Gastrocnemius medialis (tissue), 4 donors: ENCODE results near the gene KLRC3. TPM values are rescaled to one million over a fixed set of nuclear protein-coding genes. Genes with fewer than 3 reads are reported as not detected.
"Not testable (repeated sequence)": the region's sequence is repeated elsewhere in the genome, so short reads cannot be mapped to it uniquely, and the experiment has no call there.

ENCODE experiments used
- ATAC-seq, 2 donors: fragments of 150-250 bp; one replicate each; pipeline ENCODE4 v1.9.1; 2016
- DNase-seq, 2 donors: peaks; one replicate each; pipeline ENCODE4 v3.0.0-alpha.2; 2019
- H3K27ac ChIP-seq, 4 donors: fragments of 200-600 bp; sonication (generic); 1 replicate in 1 of 4; 2 replicates in 3 of 4; pipeline ENCODE4 v1.5.1; 2016 to 2018; ENCODE audit warnings: mild to moderate bottlenecking in 2 of 4, moderate library complexity in 1 of 4
- H3K27me3 ChIP-seq, 3 donors: fragments of 200-600 bp; sonication (generic) in 2 of 3; 1 replicate in 1 of 3; 2 replicates in 2 of 3; pipeline versions ENCODE4 v1.5.1 to v1.6.0; 2016 to 2019; ENCODE audit warnings: mild to moderate bottlenecking in 1 of 3, moderate library complexity in 1 of 3
- H3K36me3 ChIP-seq, 2 donors: fragments of 200-600 bp; sonication (generic) in 1 of 2; one replicate each; pipeline ENCODE4 v1.5.1; 2017 to 2018
- H3K4me1 ChIP-seq, 2 donors: fragments of 200-600 bp; sonication (generic) in 1 of 2; one replicate each; pipeline ENCODE4 v1.5.1; 2016 to 2017; ENCODE audit warnings: mild to moderate bottlenecking in 2 of 2
- H3K4me3 ChIP-seq, 4 donors: fragments of 200-600 bp; sonication (generic) in 3 of 4; 1 replicate in 1 of 4; 2 replicates in 3 of 4; pipeline ENCODE4 v1.5.1; 2016 to 2019; ENCODE audit warnings: mild to moderate bottlenecking in 2 of 4
- H3K9me3 ChIP-seq, 3 donors: fragments of 200-600 bp; sonication (generic) in 2 of 3; 1 replicate in 1 of 3; 2 replicates in 2 of 3; pipeline ENCODE4 v1.5.1; 2016 to 2019
- POLR2A ChIP-seq, 2 donors: fragments of 450-650 bp; IDR thresholded peaks; one replicate each; pipeline ENCODE4 v1.6.1; 2017; ENCODE audit warnings: antibody characterized with exemption in 2 of 2, mild to moderate bottlenecking in 2 of 2, moderate library complexity in 2 of 2
- in situ Hi-C, 4 donors: fragments of 200-750 bp; cut with MboI; loops; one replicate each; pipeline versions ENCODE4 v1.15.0 to v1.8.0; 2017; ENCODE audit warnings: low sequenced_read_pairs in 4 of 4
- intact Hi-C: fragments of 100-400 bp; cut with DNase I; formaldehyde crosslinking; loops from one replicate; pipeline ENCODE4 v1.15.1; 2023; ENCODE audit warnings: low total_unique reads
- total RNA-seq, 4 donors: library from RNA; depleted of rRNA; stranded (reverse); fragments of >200 nt; gene quantifications; one replicate each; pipeline versions ENCODE4 v1.1.0 to v1.2.3, GENCODE V29; 2016
- TF ChIP-seq, protein P1 (sequence below), 5 experiments: fragments of 450-650 bp in 3 of 5; fragments of 200-600 bp in 2 of 5; sonication (generic) in 2 of 5; IDR thresholded peaks in 4 of 5; conservative IDR thresholded peaks in 1 of 5; 1 replicate in 4 of 5; 2 replicates in 1 of 5; pipeline ENCODE4 v1.5.1; 2016 to 2019; ENCODE audit warnings: antibody characterized with exemption in 5 of 5, mild to moderate bottlenecking in 3 of 5, moderate library complexity in 3 of 5

Gene KLRC3
- total RNA-seq = not detected

DNA sequence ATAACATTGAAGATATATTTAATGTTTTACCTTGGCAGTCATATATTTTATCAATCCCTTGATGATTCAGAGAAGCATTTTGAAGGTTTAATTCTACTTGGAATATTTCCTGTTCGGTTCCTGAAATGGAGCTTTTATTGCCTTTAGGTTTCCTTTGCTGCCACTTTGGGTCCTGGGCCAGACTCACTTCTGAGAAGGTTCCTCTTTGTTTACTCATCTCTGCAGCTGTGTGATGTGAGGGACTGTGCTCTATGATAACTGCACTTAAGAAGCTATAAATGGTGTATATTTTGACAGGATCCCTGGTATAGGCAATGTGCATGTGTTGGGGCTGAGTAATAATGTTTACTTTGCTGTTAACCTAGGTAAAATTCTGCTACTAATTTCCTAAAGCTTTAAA is at the start of gene KLRC3:
Gene KLRC3 (minus strand): TSS at position 262 of the 400 bp plus-strand sequence. CDS start 45 bp downstream, at position 217.
- H3K36me3 ChIP-seq, H3K9me3 ChIP-seq, H3K4me1 ChIP-seq, H3K4me3 ChIP-seq, H3K27me3 ChIP-seq, in situ Hi-C loops, DNase-seq, H3K27ac ChIP-seq, intact Hi-C loops, ATAC-seq: not testable (repeated sequence)

DNA sequence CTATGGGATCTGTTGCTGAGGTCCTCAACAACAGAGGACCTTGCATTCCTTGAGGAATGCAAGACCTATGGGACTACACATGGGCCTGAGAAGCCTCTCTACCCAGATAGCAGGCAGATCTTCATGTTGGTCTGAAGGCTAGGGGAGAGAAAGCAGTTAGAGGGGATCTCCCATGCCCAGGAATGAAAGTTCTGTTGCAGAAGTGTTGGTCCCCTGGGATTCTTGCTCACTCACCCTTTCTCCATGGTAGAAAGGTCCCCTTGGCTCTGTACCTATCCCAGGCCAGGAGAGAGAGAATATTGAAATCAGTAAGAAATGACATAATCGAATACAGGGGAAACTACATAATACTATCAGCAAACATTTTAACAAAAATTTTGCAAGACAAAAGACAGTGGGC is 49.3 kb upstream of the KLRC3 start:
- Histone ChIP-seq H3K4me1 (no peaks in the 10 kb centered on the region), H3K9me3 (no peaks in the 10 kb centered on the region), H3K36me3 (no peaks in the 10 kb centered on the region), H3K27me3 (no peaks in the 10 kb centered on the region), H3K4me3 (no peak overlapping the region), H3K27ac (no peak overlapping the region)
- no peak for ATAC-seq
- TF ChIP-seq POLR2A (IDR thresholded peaks at IDR 0.05) = no peak
- TF ChIP-seq, protein P1, sequence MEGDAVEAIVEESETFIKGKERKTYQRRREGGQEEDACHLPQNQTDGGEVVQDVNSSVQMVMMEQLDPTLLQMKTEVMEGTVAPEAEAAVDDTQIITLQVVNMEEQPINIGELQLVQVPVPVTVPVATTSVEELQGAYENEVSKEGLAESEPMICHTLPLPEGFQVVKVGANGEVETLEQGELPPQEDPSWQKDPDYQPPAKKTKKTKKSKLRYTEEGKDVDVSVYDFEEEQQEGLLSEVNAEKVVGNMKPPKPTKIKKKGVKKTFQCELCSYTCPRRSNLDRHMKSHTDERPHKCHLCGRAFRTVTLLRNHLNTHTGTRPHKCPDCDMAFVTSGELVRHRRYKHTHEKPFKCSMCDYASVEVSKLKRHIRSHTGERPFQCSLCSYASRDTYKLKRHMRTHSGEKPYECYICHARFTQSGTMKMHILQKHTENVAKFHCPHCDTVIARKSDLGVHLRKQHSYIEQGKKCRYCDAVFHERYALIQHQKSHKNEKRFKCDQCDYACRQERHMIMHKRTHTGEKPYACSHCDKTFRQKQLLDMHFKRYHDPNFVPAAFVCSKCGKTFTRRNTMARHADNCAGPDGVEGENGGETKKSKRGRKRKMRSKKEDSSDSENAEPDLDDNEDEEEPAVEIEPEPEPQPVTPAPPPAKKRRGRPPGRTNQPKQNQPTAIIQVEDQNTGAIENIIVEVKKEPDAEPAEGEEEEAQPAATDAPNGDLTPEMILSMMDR (IDR thresholded peaks at IDR 0.05 in 4 of 5, conservative IDR thresholded peaks at IDR 0.05 in 1 of 5) = no peak
- intact Hi-C loops (no loop called here), in situ Hi-C loops (no loop called here)
- DNase-seq = no peak

- Histone ChIP-seq H3K4me1 (no peaks in the 10 kb centered on the region), H3K27ac (no peak overlapping the region), H3K27me3 (no peaks in the 10 kb centered on the region), H3K9me3 (no peaks in the 10 kb centered on the region), H3K4me3 (no peak overlapping the region), H3K36me3 (no peaks in the 10 kb centered on the region)
- in situ Hi-C loops = no loop called here
- no peak for TF ChIP-seq POLR2A (IDR thresholded peaks at IDR 0.05)
- TF ChIP-seq, protein P1 (IDR thresholded peaks at IDR 0.05 in 4 of 5, conservative IDR thresholded peaks at IDR 0.05 in 1 of 5) = no peak
- no peak for DNase-seq
- intact Hi-C loops = no loop called here
- ATAC-seq = no peak
Observed at GRCh38 chr12:10466311-10466710, 45.9 kb upstream of the KLRC3 start.

- intact Hi-C loops = no loop called here
- TF ChIP-seq POLR2A (IDR thresholded peaks at IDR 0.05) = no peak
- TF ChIP-seq, protein P1 (IDR thresholded peaks at IDR 0.05 in 4 of 5, conservative IDR thresholded peaks at IDR 0.05 in 1 of 5) = no peak
- H3K27ac ChIP-seq = no peak overlapping the region
- H3K9me3 ChIP-seq = peaks cover 0 to 3% (median 0%) of the 10 kb centered on the region in 3 donors
- ATAC-seq = no peak
- no peak overlapping the region for H3K4me3 ChIP-seq
- no peaks in the 10 kb centered on the region for H3K4me1 ChIP-seq
- in situ Hi-C loops = no loop called here
- no peak for DNase-seq
- H3K36me3 ChIP-seq = no peaks in the 10 kb centered on the region
- no peaks in the 10 kb centered on the region for H3K27me3 ChIP-seq
Observed at GRCh38 chr12:10457760-10458159, 37.4 kb upstream of the KLRC3 start.

GRCh38 chr12:10456856-10457255 is 36.5 kb upstream of the KLRC3 start:
- ATAC-seq (no peak), DNase-seq (no peak)
- Histone ChIP-seq H3K27me3 (no peaks in the 10 kb centered on the region), H3K27ac (no peak overlapping the region), H3K4me3 (no peak overlapping the region), H3K36me3 (no peaks in the 10 kb centered on the region), H3K9me3 (peaks cover 0 to 3% (median 0%) of the 10 kb centered on the region in 3 donors), H3K4me1 (no peaks in the 10 kb centered on the region)
- intact Hi-C loops (no loop called here), in situ Hi-C loops (no loop called here)
- TF ChIP-seq POLR2A (IDR thresholded peaks at IDR 0.05) = no peak
- TF ChIP-seq, protein P1 (IDR thresholded peaks at IDR 0.05 in 4 of 5, conservative IDR thresholded peaks at IDR 0.05 in 1 of 5) = no peak
